GM23338 (cell line): ENCODE measurements around the gene KIAA0232.

Experiments used
- EZH2 ChIP-seq: fragments of 200-600 bp; sonication (generic); IDR thresholded peaks from one replicate; pipeline ENCODE4 v1.8.0; 2017; ENCODE audit warnings: antibody characterized with exemption, mild to moderate bottlenecking, low read depth; ENCODE audit not compliant: unreplicated experiment
- EZH2phosphoT487 ChIP-seq: fragments of 200-600 bp; sonication (generic); IDR thresholded peaks from one replicate; pipeline ENCODE4 v1.8.1; 2018; ENCODE audit warnings: antibody characterized with exemption; ENCODE audit not compliant: unreplicated experiment
- POLR2AphosphoS5 ChIP-seq: IDR thresholded peaks from 2 replicates; pipeline ENCODE4 v1.6.1; 2016; ENCODE audit warnings: antibody characterized with exemption, low read depth
- TF ChIP-seq, protein P1 (sequence below), 2 experiments: fragments of 200-600 bp in 1 of 2; sonication (generic) in 1 of 2; conservative IDR thresholded peaks; 2 replicates each; pipeline versions ENCODE4 v1.5.1 to v1.6.1; 2016 to 2017; ENCODE audit warnings: antibody characterized with exemption in 2 of 2, low read depth in 2 of 2, mild to moderate bottlenecking in 2 of 2, moderate library complexity in 1 of 2

DNA sequence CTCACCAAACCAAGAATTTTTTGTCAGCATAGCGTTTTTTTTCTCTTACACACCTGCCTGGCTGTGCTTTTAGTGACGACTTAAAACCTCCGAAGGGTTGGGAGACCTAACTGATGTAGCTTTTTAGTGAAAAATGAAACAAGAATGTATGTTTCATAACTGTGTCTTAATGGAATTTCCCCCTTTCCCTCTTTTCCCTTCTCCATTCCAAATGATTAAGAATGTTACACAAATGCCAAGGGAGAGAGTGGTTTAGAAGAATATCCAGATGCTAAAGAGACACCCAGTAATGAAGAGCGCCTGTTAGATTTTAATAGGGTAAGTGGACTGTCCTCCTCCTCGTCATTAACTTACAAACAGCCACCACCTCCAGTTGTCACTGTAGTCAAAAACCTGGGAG is 93.9 kb downstream of the KIAA0232 start:
- TF ChIP-seq, protein P1, sequence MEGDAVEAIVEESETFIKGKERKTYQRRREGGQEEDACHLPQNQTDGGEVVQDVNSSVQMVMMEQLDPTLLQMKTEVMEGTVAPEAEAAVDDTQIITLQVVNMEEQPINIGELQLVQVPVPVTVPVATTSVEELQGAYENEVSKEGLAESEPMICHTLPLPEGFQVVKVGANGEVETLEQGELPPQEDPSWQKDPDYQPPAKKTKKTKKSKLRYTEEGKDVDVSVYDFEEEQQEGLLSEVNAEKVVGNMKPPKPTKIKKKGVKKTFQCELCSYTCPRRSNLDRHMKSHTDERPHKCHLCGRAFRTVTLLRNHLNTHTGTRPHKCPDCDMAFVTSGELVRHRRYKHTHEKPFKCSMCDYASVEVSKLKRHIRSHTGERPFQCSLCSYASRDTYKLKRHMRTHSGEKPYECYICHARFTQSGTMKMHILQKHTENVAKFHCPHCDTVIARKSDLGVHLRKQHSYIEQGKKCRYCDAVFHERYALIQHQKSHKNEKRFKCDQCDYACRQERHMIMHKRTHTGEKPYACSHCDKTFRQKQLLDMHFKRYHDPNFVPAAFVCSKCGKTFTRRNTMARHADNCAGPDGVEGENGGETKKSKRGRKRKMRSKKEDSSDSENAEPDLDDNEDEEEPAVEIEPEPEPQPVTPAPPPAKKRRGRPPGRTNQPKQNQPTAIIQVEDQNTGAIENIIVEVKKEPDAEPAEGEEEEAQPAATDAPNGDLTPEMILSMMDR (conservative IDR thresholded peaks at IDR 0.05; ENCODE audit: low read depth in 2 of 2) = no peak
- TF ChIP-seq POLR2AphosphoS5 (no peak), EZH2 (no peak), EZH2phosphoT487 (no peak)
